Renal pelvis (tissue), 4 donors: Measurements from ENCODE around the gene GLT8D2. TPM values are rescaled to one million over a fixed set of nuclear protein-coding genes. Genes with fewer than 3 reads are reported as not detected.

Experiments
- DNase-seq: peaks from one replicate; pipeline ENCODE4 v3.0.0-alpha.2; 2013
- polyA plus RNA-seq, 3 donors: library from polyadenylated mRNA; unstranded; fragments of 120-200 nt; gene quantifications; one replicate each; pipeline ENCODE4 v1.2.1, GENCODE V29; 2013; ENCODE audit not compliant: insufficient read length in 3 of 3

The GLT8D2 gene
- polyA plus RNA-seq, 3 donors: 8.4 to 11.6 (median 10.7) TPM

- DNase-seq: no peak
These were observed 94.0 kb downstream of the GLT8D2 start for GRCh38 chr12:103955811-103956508.

GRCh38 chr12:103952497-103952896, 97.5 kb downstream of the GLT8D2 start:
- DNase-seq: no peak

- DNase-seq: no peak
These were observed 101.1 kb downstream of the GLT8D2 start for GRCh38 chr12:103948746-103949406.

GRCh38 chr12:103947871-103948555, 102.0 kb downstream of the GLT8D2 start:
- no peak for DNase-seq

- DNase-seq: no peak
These were observed 105.0 kb downstream of the GLT8D2 start for GRCh38 chr12:103944964-103945363.

Other genes with a start within 250 kb of the GLT8D2 start
- gene NT5DC3, start 209.0 kb downstream of the GLT8D2 start, polyA plus RNA-seq: 1 to 10 TPM; 4.1 to 8.5 (median 8.5) TPM
- 1,000 to 10,000 TPM in 1 of 3 donors, 100 to 1,000 TPM in 2; 858 to 1,078 (median 947) TPM for gene HSP90B1, start 119.8 kb downstream of the GLT8D2 start, polyA plus RNA-seq
- 10 to 100 TPM; 49.3 to 58.2 (median 55.8) TPM for gene TDG, start 84.3 kb downstream of the GLT8D2 start, polyA plus RNA-seq
- gene HCFC2, start 14.3 kb upstream of the GLT8D2 start, polyA plus RNA-seq: 10 to 100 TPM; 14.0 to 17.1 (median 16.8) TPM
- gene NFYB, start 88.0 kb upstream of the GLT8D2 start, polyA plus RNA-seq: 10 to 100 TPM; 84.3 to 96.6 (median 91.5) TPM
- gene TXNRD1, start 165.6 kb upstream of the GLT8D2 start, polyA plus RNA-seq: 10 to 100 TPM; 60.2 to 61.5 (median 61.4) TPM